A673 (cell line): ENCODE data around the gene COPE.

Experiments used
- CTCF ChIP-seq: fragments of 300-800, 200-600 bp; sonication (generic); conservative IDR thresholded peaks from 2 replicates; pipeline ENCODE4 v1.5.1; 2017; ENCODE audit warnings: low read depth, mild to moderate bottlenecking, antibody characterized with exemption, low read length, moderate library complexity, mixed read lengths
- EZH2 ChIP-seq: fragments of 200-600 bp; sonication (generic); IDR thresholded peaks from 2 replicates; pipeline ENCODE4 v1.6.1; 2017; ENCODE audit warnings: borderline replicate concordance, low read depth, mild to moderate bottlenecking, mixed read lengths, antibody characterized with exemption, low read length; ENCODE audit not compliant: poor library complexity, severe bottlenecking

DNA sequence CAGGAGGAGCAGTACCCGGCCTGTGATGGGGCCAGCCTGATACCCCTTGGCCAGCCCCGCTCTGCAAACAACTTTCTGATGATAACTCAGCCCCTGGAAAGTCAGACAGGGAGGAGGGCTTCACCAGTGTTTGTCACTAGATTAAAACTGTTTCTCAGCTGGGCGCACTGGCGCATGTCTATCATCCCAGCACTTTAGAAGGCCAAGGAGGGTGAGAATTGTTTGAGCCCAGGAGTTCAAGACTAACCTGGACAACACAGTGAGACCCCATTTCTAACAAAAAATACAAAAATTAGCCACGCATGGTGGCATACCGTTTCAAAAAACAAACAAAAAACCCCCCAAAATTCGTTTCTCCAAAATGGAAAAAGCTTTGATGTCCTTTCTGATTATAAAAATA, 17.7 kb downstream of the COPE start:
- no peak for TF ChIP-seq CTCF
- TF ChIP-seq EZH2, result no peak
